HL-60/S4 treated with phorbol 12-myristate 13-acetate at 8.2 ng/mL for 4 days and 3 days (cell line): Measurements from ENCODE around the gene IL32.

Experiments
- in situ Hi-C: fragments of 300-500 bp; cut with MboI; formaldehyde crosslinking; loops from 2 replicates; pipeline ENCODE4 v1.15.0; 2022; ENCODE audit warnings: low sequenced_read_pairs

Gene IL32

DNA sequence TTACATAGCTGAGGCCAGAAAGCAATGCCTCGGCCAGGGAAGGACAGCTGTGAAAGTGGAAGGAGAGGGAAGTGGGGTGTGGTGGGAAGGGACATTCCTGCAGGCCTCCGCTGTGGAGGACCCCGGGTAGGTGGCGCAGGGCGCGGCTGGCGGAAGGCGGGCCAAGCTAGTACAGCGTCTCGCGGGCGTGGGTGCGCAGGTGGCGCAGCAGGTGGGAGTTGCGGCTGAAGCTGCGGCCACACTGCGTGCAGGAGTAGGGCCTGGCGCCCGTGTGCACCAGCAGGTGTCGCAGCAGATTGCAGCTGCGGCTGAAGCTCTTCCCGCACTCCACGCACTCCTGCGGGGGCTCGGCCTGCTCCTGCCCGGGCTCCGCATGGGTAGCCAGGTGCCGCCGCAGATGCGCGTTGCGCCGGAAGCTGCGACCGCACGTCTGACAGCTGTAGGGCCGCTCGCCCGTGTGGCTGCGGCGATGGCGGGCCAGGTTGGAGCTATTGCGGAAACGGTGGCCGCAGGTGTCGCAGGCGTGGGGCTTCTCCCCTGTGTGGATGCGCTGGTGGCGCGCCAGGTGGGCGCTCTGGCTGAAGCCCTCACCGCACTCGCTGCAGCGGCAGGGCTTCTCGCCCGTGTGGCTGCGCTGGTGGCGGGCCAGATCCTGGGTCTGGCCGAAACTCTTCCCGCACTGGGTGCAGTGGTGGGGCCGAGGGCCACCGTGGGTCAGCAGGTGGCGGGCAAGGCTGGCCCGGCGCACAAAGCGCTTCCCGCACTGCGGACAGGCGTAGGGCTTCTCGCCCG, 23.7 kb downstream of the IL32 start:
- in situ Hi-C loops, result no loop called here

DNA sequence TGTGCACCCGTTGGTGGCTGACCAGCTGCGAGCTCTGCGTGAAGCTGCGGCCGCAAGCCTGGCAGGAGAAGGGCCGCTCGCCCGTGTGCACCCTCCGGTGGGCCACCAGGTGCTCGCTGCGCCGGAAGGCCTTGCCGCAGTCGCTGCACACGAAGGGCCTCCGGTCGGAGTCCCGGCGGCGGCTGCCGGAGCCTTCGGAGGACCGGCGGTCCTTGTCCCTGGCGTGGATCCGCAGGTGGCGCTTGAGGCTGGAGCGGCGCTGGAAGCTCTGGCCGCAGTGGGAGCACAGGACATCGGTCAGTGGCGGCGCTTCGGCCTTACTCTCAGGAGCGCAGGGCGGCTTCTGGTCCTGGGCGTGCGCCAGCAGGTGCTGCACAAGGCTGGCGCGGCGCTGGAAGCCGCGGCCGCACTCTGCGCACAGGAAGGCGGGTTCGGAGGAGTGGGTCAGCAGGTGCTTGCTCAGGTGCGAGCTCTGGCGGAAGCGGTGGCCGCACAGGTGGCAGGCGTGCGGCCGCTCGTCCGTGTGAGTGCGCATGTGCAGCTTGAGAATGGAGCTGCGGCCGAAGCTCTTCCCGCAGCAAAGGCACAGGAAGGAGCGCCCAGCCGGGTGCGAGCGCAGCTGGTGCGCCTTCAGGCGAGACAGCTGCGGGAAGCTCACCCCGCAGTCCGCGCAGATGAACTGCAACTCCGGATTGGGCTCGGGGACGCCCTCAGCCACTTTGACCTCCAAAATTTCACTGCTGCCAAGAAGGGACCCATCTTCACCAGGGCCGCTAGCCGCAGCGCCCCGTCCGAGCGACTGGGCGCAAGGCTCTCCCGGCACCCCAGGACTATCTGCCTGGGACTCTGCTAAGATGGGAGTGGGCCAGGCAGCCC, 24.5 kb downstream of the IL32 start:
- in situ Hi-C loops, result no loop called here

DNA sequence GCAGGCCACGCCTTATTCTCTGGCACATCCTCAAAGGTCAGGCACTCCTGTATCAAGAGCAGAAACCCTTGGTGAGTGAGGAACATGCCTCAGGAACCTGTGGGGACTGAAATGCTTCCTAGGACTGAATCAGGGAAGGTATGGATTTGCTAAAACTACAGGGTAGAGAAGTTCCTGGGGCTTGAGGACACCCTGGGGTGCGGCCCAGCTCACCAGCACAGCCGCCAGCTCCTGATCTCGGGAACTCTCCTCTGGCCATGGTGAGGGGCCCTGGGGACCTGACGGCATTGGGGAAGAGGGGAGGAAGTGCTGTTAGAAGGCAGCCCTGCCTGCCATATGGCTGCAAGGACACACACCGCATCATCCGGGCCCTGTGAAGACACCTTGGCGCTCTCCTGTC, 26.1 kb downstream of the IL32 start:
- in situ Hi-C loops, result no loop called here

DNA sequence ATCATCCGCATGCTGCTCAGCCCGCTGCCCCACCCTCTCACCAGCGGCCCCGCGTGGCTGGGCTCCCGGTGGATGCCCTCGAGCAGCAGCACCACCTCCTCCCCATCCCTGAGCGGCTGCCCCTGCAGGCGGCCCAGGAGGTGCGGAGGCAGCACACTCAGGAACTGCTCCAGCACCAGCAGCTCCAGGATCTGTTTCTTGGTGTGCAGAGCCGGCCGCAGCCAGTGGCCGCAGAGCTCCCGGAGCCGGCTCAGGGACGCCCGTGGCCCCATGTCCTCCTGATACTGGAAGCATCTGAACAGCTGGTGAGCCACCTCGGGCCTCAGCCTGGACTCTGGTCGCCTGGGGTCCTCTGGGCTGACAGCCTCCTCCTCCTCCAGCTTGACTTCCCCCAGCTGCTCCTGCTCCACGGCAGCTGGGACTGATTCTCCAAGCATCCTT, 27.1 kb downstream of the IL32 start:
- in situ Hi-C loops, result no loop called here

DNA sequence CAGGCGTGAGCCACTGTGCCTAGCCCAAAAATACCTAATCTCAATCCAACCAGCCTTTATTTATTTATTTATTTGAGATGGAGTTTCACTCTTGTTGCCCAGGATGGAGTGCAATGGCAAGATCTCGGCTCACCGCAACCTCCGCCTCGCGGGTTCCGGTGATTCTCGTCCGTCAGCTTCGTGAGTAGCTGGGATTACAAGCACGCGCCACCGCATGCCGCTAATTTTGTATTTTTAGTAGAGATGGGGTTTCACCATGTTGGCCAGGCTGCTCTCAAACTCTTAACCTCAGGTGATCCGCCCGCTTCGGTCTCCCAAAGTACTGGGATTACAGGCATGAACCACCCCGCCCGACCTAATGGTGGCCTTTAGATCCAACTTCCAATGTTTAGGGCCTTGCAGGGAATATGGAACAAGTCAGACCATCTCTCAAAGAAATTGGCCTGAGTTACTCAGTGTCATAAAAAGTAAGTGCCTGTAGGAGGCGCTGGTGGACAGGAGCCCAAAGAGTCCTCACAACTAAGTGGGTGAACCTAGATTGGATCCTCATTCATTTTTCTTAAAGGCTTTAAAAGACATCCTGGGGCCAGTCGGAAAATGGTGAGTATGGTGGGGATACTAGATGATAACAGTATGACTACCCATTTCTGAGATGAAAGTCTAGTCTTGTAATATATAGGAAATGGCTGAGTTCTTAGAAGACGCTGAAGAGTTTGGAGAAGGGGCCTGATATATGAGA, 29.0 kb downstream of the IL32 start:
- in situ Hi-C loops, result no loop called here

DNA sequence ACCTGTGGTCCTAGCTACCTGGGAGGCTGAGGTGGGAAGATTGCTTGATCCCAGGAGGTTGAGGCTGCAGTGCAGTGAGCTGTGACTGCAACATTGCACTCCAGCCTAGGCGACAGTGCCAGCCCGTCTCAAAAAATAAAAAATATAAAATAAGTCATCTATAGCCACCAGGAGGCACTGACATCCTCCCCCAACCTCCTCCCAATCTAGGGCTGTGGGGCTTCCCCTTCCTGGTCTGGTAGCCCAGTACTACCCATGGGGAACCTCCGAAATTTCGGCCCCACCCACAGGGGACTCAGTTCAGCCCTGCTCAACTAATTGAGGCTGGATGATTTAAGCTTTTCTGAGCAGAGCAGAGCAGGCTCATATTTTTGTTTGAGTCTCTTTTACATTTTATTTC, 30.4 kb downstream of the IL32 start:
- in situ Hi-C loops, result no loop called here

DNA sequence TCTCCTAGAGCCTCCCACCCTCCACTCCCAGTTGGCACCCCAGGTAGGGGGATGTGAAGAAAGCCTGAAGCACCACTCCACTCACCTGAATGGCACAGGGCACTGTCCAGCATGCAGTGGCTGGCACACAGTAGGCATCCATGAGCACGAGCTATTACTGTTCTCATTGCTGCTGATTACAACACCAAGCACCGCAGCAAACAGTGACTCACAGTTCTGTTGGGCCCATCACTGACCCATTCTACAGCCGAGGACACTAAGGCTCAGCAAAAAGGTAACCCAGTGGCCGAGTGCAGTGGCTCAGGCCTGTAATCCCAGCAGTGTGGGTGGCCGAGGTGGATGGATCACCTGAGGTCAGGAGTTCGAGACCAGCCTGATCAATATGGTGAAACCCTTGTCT, 30.9 kb downstream of the IL32 start:
- in situ Hi-C loops, result no loop called here

DNA sequence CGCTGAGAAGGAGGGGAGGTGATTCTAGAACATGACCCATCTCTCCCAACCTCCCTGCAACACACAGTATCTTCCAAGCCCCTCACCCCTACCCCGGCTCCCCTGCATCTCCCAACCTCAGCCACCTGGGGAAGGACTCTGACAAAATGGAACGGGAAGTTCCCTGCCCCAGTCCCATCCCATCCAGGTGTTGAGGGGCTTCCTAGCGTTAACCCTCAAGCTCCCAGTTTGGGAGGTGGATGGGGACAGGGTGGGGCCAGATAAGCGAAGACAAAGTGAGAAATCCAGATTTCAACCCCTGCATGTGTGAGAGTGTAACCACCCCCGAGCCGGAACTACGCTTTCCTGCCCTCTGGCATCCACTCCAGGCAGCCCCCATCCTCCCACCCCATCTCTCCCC, 31.8 kb downstream of the IL32 start:
- in situ Hi-C loops, result no loop called here

DNA sequence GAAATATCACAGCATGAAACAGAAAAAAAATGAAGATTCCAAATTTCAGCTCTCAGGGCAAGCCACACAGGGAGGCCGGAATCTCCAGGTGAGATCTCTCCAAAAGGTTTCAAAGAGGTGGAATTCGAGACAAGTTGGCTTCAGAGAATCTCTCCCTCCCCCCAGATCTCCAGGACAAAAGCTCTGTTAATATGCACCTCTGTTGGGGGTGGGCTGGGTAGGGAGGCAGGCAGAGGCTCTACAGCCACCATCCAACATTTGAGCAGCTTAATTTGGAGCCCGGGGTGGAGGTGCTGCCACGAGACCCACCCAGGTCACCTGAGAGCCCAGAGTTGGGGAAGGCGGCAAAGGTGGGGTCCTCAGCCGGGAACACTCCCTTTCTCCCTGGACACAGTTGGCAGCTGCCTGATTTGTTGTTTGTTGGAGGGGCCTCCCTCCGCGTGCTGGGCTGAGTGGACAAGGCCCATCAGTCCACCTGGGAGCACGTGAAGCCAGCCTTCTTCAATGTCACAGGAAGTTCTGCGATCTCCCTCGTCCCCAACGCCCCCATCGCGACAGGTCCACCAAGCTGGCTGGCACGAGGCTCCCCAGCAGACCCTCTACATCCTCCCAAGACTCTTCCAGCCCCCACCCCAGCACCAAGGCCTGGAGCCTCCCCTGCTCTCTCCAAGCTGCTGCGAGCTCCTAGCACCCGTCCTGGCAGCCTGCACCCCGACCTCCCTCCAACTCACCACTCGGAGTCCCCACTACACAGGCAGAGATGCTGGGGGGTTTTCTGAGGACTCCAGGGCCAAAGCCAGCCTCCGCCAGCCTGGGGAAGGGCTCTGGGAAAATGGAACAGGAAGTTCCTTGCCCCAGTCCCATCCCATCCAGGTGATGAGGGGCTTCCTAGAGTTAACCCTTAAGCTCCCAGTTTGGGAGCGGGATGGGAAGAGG, 33.3 kb downstream of the IL32 start, which contains the start of gene ZSCAN10:
TSS of gene ZSCAN10 (minus strand) at position 836 of the 936 bp plus-strand sequence. CDS start 6,357 bp downstream, outside the sequence.
- in situ Hi-C loops, result no loop called here

DNA sequence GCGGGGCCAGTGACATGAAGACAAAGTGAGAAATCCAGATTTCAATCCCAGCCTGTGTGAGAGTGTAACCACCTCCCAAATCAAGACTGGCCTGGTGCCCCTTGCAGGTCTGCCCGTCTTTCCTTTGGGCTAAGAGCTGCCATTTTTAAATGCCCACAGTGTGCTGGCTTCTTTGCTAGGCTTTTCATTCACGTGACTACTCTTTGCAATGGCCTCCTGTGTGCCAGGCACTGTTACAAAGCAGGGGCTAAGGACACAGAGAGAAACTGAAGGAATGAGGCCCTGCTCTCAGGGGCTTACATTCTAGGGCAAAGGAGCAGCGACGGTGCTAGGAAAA, 33.9 kb downstream of the IL32 start:
- in situ Hi-C loops, result no loop called here

DNA sequence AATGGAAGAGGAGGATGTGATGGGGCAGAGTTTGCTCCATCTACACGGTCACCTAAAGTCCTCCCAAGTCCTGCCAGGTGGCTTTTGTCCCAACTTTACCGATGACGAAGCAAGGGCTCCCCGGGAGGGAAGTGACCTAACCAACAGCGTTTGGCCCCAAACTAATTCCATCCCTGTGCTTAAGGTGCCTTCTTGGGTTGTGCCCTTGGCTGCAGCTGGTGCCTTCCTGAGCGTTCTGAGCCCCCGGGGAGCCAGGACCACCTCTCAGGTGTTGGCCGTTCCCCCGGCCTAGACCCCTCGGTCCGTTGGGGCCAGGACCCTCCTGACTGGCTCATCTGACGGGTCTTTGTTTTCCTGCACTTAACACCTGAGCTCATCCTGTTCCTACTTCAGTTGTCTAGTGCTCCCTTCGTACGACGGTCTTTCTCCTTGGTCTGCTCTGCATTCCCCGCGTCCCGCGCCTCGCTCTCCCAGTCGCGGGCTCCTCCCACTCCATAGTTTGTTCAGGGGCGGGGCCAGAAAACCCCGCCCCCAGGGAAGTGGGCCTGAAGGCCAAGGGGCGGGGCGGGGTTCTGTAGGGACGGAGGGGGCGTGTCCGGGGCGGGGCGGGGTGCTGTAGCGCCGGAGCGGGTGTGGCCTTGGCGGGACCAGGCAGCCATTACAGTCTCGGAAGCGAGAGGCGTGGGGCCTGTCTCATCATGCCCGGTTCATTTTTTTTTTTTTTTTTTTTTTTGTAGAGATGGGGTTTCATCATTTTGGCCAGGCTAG, 34.5 kb downstream of the IL32 start:
- in situ Hi-C loops, result no loop called here

DNA sequence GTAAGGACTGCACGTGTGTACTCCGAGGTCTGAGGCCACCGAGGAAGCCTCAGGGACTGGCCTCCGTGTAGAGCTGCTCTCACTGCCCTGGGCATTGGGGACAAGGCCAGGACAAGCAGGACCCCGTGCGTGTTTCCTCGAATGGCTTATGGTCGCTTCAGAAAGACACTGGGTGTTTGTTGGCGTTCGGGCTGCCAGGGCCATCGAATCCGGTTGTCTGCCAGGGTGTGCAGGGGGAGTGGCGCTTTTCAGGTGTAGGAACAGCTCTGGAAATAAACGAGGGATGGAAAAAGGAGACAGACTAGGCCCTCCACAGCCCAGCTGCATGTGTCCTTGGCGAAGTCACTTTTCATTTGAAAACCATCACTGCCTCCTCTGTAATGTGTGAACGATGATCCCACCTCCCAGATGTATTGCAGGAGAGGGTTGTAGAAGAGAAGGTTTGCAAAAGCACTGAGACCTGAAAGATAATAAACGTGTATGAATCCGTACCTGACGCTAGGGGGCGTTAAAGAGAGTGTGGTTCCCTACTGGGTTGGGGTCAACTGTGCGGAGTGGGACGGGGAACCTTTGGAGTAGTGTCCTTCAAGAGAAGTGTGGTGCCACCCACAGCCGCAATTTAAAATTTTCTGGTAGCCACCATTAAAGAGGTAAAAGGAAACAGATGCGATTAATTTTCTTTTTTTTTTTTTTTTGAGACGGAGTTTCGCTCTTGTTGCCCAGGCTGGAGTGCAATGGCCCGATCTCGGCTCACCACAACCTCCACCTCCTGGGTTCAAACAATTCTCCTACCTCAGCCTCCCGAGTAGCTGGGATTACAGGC, 35.8 kb downstream of the IL32 start:
- in situ Hi-C loops, result no loop called here

DNA sequence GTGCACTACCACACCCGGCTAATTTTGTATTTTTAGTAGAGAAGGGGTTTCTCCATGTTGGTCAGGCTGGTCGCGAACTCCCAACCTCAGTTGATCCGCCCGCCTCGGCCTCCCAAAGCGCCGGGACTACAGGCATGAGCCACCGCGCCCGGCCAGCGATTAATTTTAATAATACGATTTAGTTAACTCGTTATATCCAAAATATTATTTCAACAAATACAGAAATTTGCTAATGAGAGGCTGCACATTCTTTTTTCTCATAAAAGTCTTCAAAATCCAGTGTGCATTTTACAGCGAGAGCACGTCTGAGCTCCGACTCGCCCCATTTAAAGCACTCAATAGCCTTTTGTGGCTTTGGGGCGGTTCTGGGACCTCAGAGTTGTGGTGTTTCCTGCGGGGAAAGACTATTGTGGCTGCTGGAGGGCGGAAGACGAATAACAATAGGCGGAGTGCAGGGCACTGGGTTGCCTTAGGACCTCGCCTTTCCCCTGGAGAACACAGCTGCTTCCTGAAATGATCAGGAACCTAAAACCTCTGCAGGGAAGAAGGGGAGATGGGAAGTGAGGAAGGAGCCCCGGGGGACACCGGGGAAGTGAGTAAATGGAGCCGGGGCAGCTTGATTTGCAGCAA, 36.5 kb downstream of the IL32 start:
- in situ Hi-C loops, result no loop called here

DNA sequence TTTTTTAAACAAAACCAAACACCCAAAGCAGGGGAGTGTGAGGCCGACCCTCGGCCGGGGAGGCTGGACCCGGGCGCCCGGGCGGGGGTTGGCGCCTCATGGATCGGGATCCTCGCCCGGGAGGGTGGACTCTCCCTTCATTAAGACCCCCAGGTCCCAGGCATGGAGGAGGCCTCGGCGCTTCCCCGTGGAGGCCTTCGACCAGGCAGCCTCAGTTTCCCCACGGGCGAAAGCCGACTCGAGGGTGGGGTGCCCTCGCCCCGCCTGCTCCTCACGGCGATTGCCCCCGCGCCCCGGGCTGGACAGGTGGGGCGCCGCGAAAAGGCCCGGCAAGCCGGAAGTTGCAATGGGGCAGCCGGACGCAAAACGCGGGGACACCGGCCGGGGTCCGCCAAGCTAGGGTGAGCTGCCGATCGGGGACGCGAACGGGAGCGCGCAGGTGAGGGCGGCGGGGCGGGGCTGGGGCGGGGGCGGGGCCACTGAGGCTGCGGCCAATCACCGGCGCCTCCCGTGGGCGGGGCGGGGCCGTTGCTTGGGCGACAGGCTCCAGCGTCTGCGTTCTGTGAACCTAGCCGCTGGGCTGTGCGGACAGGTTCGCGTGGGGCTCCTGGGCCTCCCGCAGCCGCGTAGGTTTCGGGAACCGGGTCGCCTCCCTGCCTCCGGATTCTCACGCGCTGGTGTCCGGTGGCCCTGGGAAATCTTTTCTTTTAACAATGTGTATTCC, 40.9 kb downstream of the IL32 start:
- in situ Hi-C loops, result no loop called here

DNA sequence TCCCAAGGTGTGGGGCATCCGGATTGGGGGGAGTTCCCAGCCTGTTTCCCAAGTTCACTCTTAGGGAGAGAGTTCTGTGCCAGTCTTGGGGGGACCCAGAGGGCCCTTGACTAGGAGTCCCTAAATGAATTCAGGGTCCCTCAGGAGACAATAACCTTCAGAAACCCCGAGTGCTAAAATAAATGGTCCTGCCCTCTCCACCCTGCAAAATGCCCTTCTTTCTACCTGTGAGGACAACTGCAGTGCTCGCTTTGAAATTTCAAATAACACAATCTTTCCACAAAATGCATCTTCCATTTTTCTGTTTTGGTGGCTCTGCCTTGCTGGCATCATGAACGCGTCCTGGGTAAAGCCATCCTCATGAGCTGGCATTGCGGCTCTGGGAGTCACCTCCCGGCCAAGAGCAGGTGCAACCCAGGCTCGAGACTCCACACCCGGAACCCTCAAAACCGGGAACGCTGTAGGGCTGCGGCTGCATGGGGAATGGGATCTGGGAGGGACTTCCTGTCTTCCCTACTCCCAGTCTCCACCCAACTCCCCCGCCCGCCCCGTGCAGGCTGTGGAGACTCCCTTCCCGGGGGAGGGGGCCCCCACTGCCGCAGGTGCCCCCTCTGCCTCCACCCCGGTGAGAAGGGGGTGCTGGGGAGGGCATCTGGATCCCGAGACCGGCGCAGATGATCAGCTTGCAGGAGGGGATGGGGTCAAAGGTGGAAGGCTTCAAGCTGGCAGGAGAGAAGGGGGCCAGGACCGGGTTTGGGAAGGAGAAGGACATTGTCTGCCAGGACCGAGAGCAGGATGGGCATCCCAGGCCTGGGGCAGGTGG, 46.8 kb downstream of the IL32 start, which contains the start of gene ZNF205:
TSS of gene ZNF205 (plus strand) at position 529 of the 823 bp plus-strand sequence. CDS start 845 bp downstream, outside the sequence.
- in situ Hi-C loops, result no loop called here

DNA sequence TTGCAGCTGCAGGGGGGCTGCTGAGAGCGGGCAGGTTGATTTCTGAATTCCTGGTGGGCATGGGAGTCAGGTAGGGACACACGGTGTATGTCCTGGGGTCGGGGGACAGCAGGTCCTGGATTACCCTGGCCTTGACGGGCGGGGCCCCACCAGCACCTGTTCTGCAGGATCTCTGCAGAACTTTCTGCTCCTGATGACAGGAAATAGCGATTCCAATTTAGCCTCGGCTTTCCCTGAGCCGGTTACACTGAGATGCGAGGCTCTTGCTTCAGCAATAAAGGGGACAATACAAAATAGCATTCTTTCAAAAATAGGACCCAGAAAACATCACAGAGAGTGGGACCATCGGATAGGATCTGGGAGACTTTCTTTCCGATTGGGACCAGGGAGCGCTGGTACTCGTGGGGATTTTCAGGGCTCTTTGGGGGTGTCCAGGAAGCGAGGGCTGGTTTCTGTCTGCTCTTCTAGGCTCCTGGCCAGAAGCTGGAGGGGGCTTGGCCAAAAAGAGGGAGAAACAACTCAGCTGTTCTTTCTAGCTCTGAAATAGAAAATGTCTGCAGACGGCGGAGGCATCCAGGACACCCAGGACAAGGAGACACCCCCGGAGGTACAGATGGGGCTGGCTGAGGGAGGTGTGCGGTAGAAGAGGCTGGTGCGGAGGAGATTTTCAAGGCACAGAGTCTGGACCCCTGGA, 47.6 kb downstream of the IL32 start:
- in situ Hi-C loops, result no loop called here
